GM18519 (cell line): ENCODE data around the gene MYO1F.

Source experiments
- ATAC-seq: cut with Tn5 transposase; IDR thresholded peaks from one replicate; pipeline ENCODE4 v1.9.1; 2021; ENCODE audit warnings: mild to moderate bottlenecking, moderate library complexity; ENCODE audit not compliant: unreplicated experiment, low FRiP score

The MYO1F gene

DNA sequence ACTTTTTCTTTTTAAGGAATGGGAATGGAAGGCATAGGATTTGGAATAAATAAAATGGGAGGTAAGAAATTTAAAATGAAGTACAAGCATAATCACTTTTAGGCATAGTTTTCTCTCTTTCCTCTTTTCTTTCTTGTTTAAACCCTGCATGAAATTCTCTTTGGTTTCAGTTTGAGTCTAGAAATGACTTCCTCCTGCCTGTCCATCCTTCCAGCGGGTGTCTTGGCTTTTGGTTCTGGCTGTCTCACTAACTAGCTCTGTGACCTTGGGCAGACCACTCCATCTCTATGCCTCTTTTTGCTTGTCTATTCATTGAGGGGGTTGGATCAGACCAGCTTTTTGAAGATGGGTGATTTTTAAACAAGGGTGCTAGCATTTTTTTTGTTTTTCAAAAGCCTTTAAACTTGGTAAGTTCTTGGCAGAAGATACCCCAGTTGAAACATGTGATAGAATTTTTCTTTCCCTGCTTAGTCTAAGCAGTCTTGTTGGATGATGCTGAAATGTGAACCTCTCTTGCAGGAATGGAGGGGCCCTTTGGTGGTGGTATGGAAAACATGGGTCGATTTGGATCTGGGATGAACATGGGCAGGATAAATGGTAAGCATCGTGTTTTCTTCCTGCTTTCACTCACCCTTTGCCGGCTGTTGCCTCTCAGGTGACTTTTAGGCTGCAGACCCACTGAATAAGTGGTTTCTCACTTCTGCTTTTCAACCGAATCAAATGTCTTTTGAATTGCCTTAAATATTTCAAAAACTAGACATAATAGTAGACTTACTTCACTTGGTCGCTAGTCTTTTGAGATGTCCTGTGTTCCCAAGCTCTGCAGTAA lies 103.4 kb downstream of the MYO1F start:
- no peak for ATAC-seq
